Stomach (tissue), 4 donors: Measurements from ENCODE around the gene LSAMP.

Experiments
- EP300 ChIP-seq: sonication (generic); formaldehyde crosslinking; IDR thresholded peaks from one replicate; pipeline ENCODE4 v1.6.1; 2017; ENCODE audit warnings: antibody characterized with exemption
- POLR2A ChIP-seq, 4 donors: fragments of 450-650 bp; IDR thresholded peaks; one replicate each; pipeline ENCODE4 v1.6.1; 2016; ENCODE audit warnings: antibody characterized with exemption in 4 of 4, control low read depth in 2 of 4, mild to moderate bottlenecking in 1 of 4, moderate library complexity in 1 of 4
- POLR2AphosphoS5 ChIP-seq, 3 donors: sonication (generic); formaldehyde crosslinking; IDR thresholded peaks; one replicate each; pipeline ENCODE4 v1.6.1; 2016; ENCODE audit warnings: antibody characterized with exemption in 3 of 3
- TF ChIP-seq, protein P1 (sequence below), 7 experiments: fragments of 450-650 bp in 4 of 7; fragments of 200-600 bp in 3 of 7; sonication (generic) in 3 of 7; IDR thresholded peaks; one replicate each; pipeline ENCODE4 v1.5.1; 2016 to 2019; ENCODE audit warnings: antibody characterized with exemption in 7 of 7, control low read depth in 2 of 7, mild to moderate bottlenecking in 1 of 7

DNA sequence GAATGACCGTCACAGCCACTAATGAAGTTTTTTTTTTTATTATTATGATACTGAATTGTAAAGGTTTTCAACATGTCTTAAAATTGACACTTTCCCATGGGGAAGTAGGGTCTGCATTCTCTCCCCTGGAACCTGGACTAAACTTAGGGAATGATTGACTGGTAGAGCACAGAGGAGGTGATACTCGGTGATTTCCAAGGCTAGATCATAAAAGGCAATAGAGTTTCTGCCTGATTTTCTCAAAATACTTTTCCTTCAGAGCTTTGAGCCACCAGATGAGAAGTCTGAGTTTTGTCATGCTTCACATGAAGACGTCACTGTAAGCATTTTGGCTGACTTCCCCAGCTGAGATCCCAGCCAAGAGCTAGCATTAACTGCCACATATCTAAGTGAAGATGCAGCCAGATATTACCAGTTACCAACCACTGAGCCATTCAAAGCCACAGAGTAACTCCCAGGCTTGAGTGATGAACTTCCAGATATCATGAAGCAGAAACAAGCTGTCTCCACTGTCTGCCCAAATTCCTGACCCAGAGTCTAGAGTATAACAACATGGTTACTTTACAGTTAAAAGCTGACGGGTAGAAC is 105.8 kb downstream of the LSAMP start:
- TF ChIP-seq POLR2A (IDR thresholded peaks at IDR 0.05) (no peak), EP300 (no peak), POLR2AphosphoS5 (IDR thresholded peaks at IDR 0.05) (no peak)
- TF ChIP-seq, protein P1, sequence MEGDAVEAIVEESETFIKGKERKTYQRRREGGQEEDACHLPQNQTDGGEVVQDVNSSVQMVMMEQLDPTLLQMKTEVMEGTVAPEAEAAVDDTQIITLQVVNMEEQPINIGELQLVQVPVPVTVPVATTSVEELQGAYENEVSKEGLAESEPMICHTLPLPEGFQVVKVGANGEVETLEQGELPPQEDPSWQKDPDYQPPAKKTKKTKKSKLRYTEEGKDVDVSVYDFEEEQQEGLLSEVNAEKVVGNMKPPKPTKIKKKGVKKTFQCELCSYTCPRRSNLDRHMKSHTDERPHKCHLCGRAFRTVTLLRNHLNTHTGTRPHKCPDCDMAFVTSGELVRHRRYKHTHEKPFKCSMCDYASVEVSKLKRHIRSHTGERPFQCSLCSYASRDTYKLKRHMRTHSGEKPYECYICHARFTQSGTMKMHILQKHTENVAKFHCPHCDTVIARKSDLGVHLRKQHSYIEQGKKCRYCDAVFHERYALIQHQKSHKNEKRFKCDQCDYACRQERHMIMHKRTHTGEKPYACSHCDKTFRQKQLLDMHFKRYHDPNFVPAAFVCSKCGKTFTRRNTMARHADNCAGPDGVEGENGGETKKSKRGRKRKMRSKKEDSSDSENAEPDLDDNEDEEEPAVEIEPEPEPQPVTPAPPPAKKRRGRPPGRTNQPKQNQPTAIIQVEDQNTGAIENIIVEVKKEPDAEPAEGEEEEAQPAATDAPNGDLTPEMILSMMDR (IDR thresholded peaks at IDR 0.05): no peak
